MM.1S (cell line): ENCODE data around the gene CXorf49.
"Not testable (repeated sequence)": the region's sequence is repeated elsewhere in the genome, so short reads cannot be mapped to it uniquely, and the experiment has no call there.

Source experiments
- EZH2 ChIP-seq: fragments of 300-600 bp; sonication (generic); optimal IDR thresholded peaks from 2 replicates; pipeline ENCODE3; 2017; ENCODE audit warnings: low read depth, mild to moderate bottlenecking, antibody characterized with exemption, low read length, mixed read lengths
- EZH2phosphoT487 ChIP-seq: fragments of 300-600 bp; sonication (generic); IDR thresholded peaks from 2 replicates; pipeline ENCODE4 v1.6.1; 2018; ENCODE audit warnings: antibody characterized with exemption, low read length
- TF ChIP-seq, protein P1 (sequence below): fragments of 300-600 bp; sonication (generic); IDR thresholded peaks from 2 replicates; pipeline ENCODE4 v1.5.1; 2016; ENCODE audit warnings: antibody characterized with exemption, low read length, mixed read lengths

- TF ChIP-seq EZH2, EZH2phosphoT487: not testable (repeated sequence)
- TF ChIP-seq, protein P1, sequence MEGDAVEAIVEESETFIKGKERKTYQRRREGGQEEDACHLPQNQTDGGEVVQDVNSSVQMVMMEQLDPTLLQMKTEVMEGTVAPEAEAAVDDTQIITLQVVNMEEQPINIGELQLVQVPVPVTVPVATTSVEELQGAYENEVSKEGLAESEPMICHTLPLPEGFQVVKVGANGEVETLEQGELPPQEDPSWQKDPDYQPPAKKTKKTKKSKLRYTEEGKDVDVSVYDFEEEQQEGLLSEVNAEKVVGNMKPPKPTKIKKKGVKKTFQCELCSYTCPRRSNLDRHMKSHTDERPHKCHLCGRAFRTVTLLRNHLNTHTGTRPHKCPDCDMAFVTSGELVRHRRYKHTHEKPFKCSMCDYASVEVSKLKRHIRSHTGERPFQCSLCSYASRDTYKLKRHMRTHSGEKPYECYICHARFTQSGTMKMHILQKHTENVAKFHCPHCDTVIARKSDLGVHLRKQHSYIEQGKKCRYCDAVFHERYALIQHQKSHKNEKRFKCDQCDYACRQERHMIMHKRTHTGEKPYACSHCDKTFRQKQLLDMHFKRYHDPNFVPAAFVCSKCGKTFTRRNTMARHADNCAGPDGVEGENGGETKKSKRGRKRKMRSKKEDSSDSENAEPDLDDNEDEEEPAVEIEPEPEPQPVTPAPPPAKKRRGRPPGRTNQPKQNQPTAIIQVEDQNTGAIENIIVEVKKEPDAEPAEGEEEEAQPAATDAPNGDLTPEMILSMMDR = not testable (repeated sequence)
Observed at GRCh38 chrX:71714064-71714463, 4.0 kb downstream of the CXorf49 start.
